ENCODE data around the gene KPTN. TPM values are rescaled to one million over a fixed set of nuclear protein-coding genes. Genes with fewer than 3 reads are reported as not detected.

Gene KPTN
- total and polyA plus RNA-seq, 7 donors, result 4.4 to 12.2 (median 4.8) TPM

GRCh38 chr19:47497050-47497766 is 13.2 kb upstream of the KPTN start:
- intact Hi-C loops (cut with DNase I), result no loop called here
- TF ChIP-seq CTCF (IDR thresholded peaks at IDR 0.05) (no peak), EP300 (IDR thresholded peaks at IDR 0.05) (no peak), POLR2AphosphoS5 (IDR thresholded peaks at IDR 0.05) (no peak)
- DNase-seq, result no peak
- Histone ChIP-seq H3K4me1 (peaks cover 0 to 5% (median 2%) of the 10 kb centered on the region in 4 donors), H3K4me3 (no peak overlapping the region), H3K36me3 (peaks cover 20 to 95% (median 50%) of the 10 kb centered on the region in 4 donors), H3K9me3 (no peaks in the 10 kb centered on the region), H3K27ac (no peak overlapping the region), H3K27me3 (no peaks in the 10 kb centered on the region)
- 70 to 81% methylated on average over 23 of the region's 23 CpGs for WGBS, 2 donors

- H3K4me3 ChIP-seq, result no peak overlapping the region
- H3K9me3 ChIP-seq, result no peaks in the 10 kb centered on the region
- H3K27ac ChIP-seq, result no peak overlapping the region
- H3K27me3 ChIP-seq, result no peaks in the 10 kb centered on the region
- no peak for DNase-seq
- intact Hi-C loops (cut with DNase I), result no loop called here
- H3K36me3 ChIP-seq, result peaks cover 20 to 95% (median 50%) of the 10 kb centered on the region in 4 donors
- no peak for TF ChIP-seq POLR2A (IDR thresholded peaks at IDR 0.05)
- no peak for TF ChIP-seq CTCF (IDR thresholded peaks at IDR 0.05)
- no peak for TF ChIP-seq EP300 (IDR thresholded peaks at IDR 0.05)
- no peak for TF ChIP-seq POLR2AphosphoS5 (IDR thresholded peaks at IDR 0.05)
- H3K4me1 ChIP-seq, result peaks cover 0 to 5% (median 2%) of the 10 kb centered on the region in 4 donors
- 79 to 83% methylated on average over 17 of the region's 17 CpGs for WGBS, 2 donors
These were observed 11.7 kb upstream of the KPTN start for GRCh38 chr19:47495478-47496372.

GRCh38 chr19:47494729-47495128 is 10.7 kb upstream of the KPTN start:
- Histone ChIP-seq H3K36me3 (peaks cover 10 to 95% (median 43%) of the 10 kb centered on the region in 4 donors), H3K27ac (no peak overlapping the region), H3K9me3 (no peaks in the 10 kb centered on the region), H3K4me3 (no peak overlapping the region), H3K27me3 (no peaks in the 10 kb centered on the region), H3K4me1 (peaks cover 0 to 5% (median 2%) of the 10 kb centered on the region in 4 donors)
- TF ChIP-seq CTCF (IDR thresholded peaks at IDR 0.05) (no peak), POLR2AphosphoS5 (IDR thresholded peaks at IDR 0.05) (no peak), POLR2A (IDR thresholded peaks at IDR 0.05) (no peak), EP300 (IDR thresholded peaks at IDR 0.05) (no peak)
- no peak for DNase-seq
- WGBS, 2 donors, result 38 to 48% methylated on average over 9 of the region's 9 CpGs
- intact Hi-C loops (cut with DNase I), result no loop called here

GRCh38 chr19:47494211-47494547 is 10.2 kb upstream of the KPTN start:
- no peak for TF ChIP-seq CTCF (IDR thresholded peaks at IDR 0.05)
- no peak for TF ChIP-seq POLR2A (IDR thresholded peaks at IDR 0.05)
- no peak for TF ChIP-seq POLR2AphosphoS5 (IDR thresholded peaks at IDR 0.05)
- TF ChIP-seq EP300 (IDR thresholded peaks at IDR 0.05), result no peak
- Histone ChIP-seq H3K27me3 (no peaks in the 10 kb centered on the region), H3K4me3 (no peak overlapping the region), H3K4me1 (peaks cover 0 to 5% (median 2%) of the 10 kb centered on the region in 4 donors), H3K36me3 (peaks cover 10 to 95% (median 44%) of the 10 kb centered on the region in 4 donors), H3K9me3 (no peaks in the 10 kb centered on the region), H3K27ac (no peak overlapping the region)
- no peak for DNase-seq
- 92 to 93% methylated on average over 5 of the region's 5 CpGs for WGBS, 2 donors
- intact Hi-C loops (cut with DNase I), result no loop called here
